ENCODE results near the gene KANK4. TPM values are rescaled to one million over a fixed set of nuclear protein-coding genes. Genes with fewer than 3 reads are reported as not detected.

Gene KANK4
- total RNA-seq, 4 donors from 2014 or later = 28.5 to 48.2 (median 45.7) TPM

DNA sequence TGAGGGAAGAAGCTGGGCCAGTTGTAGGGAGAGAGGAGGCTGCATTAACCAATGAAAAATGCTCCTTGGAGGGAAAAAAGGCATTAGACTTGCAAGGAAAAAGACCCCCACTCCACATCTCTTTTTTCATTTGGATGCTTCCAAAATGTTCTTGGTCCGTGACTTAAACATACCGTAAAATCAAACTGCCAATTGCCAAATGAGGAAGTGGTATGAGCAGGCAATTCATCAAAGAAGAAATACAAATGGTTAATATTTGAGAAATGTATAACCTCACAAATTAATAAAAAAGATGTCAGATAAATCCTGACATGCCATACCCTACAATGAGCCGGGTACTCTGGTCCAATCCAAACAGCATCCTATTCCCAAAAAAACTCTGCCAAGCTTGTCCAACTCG lies 30.6 kb downstream of the KANK4 start:
- no peak for DNase-seq (ENCODE audit: low spot score in 2 of 2)
- WGBS, 2 donors = 61 to 75% methylated on average over 4 of the region's 4 CpGs

DNA sequence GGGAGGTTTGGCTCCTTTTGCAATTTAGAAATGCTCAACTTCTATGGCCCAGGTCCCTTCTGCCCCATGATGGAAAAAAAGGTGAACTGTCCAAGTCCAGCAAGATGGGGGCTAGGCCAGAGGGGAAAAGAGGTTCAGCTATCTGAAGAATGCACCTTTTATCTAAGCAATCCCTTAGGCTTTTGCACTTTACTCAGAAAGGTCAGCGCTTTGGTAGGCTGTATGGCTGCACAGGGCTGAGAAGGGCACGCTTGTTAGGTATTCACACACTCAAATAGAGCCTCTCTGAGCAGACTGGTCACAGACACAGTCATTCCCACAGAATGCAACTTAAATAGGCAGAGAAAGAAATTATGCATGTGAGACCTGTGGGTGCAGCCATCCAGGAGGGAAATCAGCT lies 31.0 kb downstream of the KANK4 start:
- Histone ChIP-seq H3K36me3 (no peaks in the 10 kb centered on the region), H3K4me1 (peaks cover 0 to 57% (median 17%) of the 10 kb centered on the region in 4 donors), H3K27ac (peak overlapping the region in 1 of 4 donors; percentile 26), H3K4me3 (no peak overlapping the region), H3K9me3 (no peaks in the 10 kb centered on the region), H3K27me3 (no peaks in the 10 kb centered on the region)
- no peak for DNase-seq (ENCODE audit: low spot score in 2 of 2)
- TF ChIP-seq EP300 (IDR thresholded peaks at IDR 0.05) (no peak), POLR2A (IDR thresholded peaks at IDR 0.05) (no peak)
- TF ChIP-seq, protein P1, sequence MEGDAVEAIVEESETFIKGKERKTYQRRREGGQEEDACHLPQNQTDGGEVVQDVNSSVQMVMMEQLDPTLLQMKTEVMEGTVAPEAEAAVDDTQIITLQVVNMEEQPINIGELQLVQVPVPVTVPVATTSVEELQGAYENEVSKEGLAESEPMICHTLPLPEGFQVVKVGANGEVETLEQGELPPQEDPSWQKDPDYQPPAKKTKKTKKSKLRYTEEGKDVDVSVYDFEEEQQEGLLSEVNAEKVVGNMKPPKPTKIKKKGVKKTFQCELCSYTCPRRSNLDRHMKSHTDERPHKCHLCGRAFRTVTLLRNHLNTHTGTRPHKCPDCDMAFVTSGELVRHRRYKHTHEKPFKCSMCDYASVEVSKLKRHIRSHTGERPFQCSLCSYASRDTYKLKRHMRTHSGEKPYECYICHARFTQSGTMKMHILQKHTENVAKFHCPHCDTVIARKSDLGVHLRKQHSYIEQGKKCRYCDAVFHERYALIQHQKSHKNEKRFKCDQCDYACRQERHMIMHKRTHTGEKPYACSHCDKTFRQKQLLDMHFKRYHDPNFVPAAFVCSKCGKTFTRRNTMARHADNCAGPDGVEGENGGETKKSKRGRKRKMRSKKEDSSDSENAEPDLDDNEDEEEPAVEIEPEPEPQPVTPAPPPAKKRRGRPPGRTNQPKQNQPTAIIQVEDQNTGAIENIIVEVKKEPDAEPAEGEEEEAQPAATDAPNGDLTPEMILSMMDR (IDR thresholded peaks at IDR 0.05) = no peak
- 63 to 81% methylated on average over 2 of the region's 2 CpGs for WGBS, 2 donors

More for the DNA sequence above, 30.6 kb downstream of the KANK4 start:
- peak overlapping the region in 1 of 4 donors; percentile 26 for H3K27ac ChIP-seq
- no peaks in the 10 kb centered on the region for H3K9me3 ChIP-seq
- no peaks in the 10 kb centered on the region for H3K36me3 ChIP-seq
- no peak overlapping the region for H3K4me3 ChIP-seq
- H3K27me3 ChIP-seq = no peaks in the 10 kb centered on the region
- TF ChIP-seq, protein P1 (IDR thresholded peaks at IDR 0.05) = no peak
- TF ChIP-seq POLR2A (IDR thresholded peaks at IDR 0.05) = no peak
- peaks cover 0 to 53% (median 16%) of the 10 kb centered on the region in 4 donors for H3K4me1 ChIP-seq

DNA sequence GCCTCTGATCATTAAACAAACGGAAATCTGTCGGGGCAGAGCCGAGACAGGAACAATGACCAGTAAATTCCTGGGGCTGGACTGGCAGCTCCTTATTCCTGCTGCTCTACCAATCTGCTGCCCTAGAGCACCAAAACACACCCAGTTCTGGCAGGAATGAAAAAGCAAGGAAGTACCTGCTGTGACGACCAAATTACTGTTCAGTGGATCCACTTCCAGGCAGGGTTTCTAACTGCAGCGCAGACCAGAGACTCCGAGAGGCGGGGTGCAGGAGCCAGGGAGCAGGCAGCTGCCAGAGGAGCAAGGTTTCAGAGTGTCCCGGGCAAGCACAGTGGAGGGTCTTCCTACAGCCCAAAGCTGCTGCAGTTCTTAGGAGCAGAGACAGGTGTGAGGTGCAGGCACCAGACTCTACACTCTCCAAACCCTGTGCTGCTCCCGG lies 32.4 kb downstream of the KANK4 start:
- WGBS, 2 donors = 30 to 33% methylated on average over 9 of the region's 9 CpGs
- TF ChIP-seq, protein P1 (IDR thresholded peaks at IDR 0.05) = no peak
- no peak for TF ChIP-seq EP300 (IDR thresholded peaks at IDR 0.05)
- TF ChIP-seq POLR2A (IDR thresholded peaks at IDR 0.05) = no peak
- H3K9me3 ChIP-seq = no peaks in the 10 kb centered on the region

DNA sequence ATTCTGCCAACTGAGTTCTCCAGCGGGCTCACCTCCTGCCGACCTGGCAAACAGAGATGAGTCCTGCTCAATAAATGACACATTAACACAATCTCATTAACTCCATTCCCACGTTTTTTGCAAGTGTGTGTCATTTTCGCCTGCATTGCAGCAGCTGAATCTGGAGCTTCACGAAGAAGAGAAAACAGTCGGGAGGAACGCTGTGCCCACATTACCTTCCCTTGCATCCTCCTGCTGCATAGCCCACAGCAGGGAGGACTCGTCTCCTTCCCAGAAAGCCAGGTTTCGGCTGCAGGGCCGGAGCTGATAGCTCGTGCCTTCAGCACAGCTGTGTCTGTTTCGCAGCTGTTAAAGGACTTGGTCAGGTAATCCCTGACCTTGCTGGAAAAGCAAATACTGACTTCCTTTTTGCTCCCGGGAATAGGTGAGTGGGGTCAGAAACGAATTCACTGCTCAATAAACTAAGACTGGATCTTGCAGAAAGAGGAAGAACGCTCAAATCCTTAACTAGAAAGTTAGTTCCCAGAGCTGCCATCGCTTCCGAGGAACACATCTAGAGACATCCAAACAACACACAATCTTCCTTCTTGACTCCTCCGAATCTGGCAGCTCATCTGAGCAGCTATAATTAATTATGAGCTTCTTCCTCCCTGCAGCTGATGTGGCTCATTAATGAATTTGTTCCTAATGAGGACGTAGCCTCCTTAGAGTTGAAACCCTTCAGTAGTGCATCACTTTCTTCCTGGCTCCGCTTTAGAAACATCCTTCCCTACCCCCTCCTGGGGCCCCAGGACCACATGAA lies 33.0 kb downstream of the KANK4 start:
- 37 to 44% methylated on average over 20 of the region's 20 CpGs for WGBS, 2 donors
- Histone ChIP-seq H3K4me3 (peak overlapping the region in 1 of 4 donors; percentile 0), H3K27ac (peak overlapping the region in 3 of 4 donors; percentile 30 to 66 (median 45)), H3K36me3 (peaks cover 0 to 5% (median 0%) of the 10 kb centered on the region in 3 donors), H3K9me3 (no peaks in the 10 kb centered on the region), H3K27me3 (no peaks in the 10 kb centered on the region), H3K4me1 (peaks cover 0 to 69% (median 20%) of the 10 kb centered on the region in 4 donors)
- DNase-seq (ENCODE audit: low spot score in 2 of 2) = no peak
- TF ChIP-seq EP300 (IDR thresholded peaks at IDR 0.05) = no peak
- TF ChIP-seq, protein P1 (IDR thresholded peaks at IDR 0.05) = no peak
- TF ChIP-seq POLR2A (IDR thresholded peaks at IDR 0.05) = no peak

More for the DNA sequence above, 32.4 kb downstream of the KANK4 start:
- H3K4me3 ChIP-seq = peak overlapping the region in 1 of 4 donors; percentile 0
- DNase-seq (ENCODE audit: low spot score in 2 of 2) = no peak
- H3K36me3 ChIP-seq = no peaks in the 10 kb centered on the region
- H3K4me1 ChIP-seq = peaks cover 0 to 69% (median 20%) of the 10 kb centered on the region in 4 donors
- H3K27ac ChIP-seq = peak overlapping the region in 3 of 4 donors; percentile 30 to 66 (median 45)
- no peaks in the 10 kb centered on the region for H3K27me3 ChIP-seq

DNA sequence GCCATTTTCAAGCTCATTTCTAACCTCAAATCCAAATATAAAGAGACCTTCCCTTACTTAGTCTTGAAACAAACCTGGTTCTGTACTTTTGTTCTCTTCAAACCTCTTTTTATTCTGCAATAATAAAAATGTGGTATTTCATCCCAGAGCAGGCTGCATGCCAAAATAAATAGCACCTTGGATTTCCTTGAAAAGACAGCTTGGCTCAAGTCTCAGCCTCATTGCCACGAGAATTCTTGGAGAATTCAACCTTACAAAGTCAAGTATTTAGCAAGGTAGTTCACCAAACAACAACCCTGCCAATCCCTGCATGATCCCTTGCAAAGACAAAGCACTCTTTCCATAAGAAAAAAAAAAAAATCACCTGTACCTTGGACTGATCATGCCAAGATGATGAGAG lies 33.8 kb downstream of the KANK4 start:
- Histone ChIP-seq H3K27ac (peak overlapping the region in 2 of 4 donors; percentile 30 to 45), H3K27me3 (no peaks in the 10 kb centered on the region), H3K4me3 (no peak overlapping the region), H3K9me3 (no peaks in the 10 kb centered on the region), H3K4me1 (peaks cover 0 to 73% (median 20%) of the 10 kb centered on the region in 4 donors), H3K36me3 (peaks cover 0 to 12% (median 0%) of the 10 kb centered on the region in 3 donors)
- no peak for TF ChIP-seq POLR2A (IDR thresholded peaks at IDR 0.05)
- TF ChIP-seq EP300 (IDR thresholded peaks at IDR 0.05) = no peak
- TF ChIP-seq, protein P1 (IDR thresholded peaks at IDR 0.05) = no peak
- no peak for DNase-seq (ENCODE audit: low spot score in 2 of 2)
- 22 to 48% methylated on average over 1 of the region's 1 CpG for WGBS, 2 donors
